Right lobe of liver (tissue), 6 donors: ENCODE data around the gene TRAK1. TPM values are rescaled to one million over a fixed set of nuclear protein-coding genes. Genes with fewer than 3 reads are reported as not detected.
A peak's percentile ranks its signal among the peaks of the same experiment; 100 is the strongest.

Experiments
- ATAC-seq, 4 donors: fragments of 200-7000 bp; cut with Tn5 transposase; one replicate each; pipeline ENCODE4 v1.9.1; 2020; ENCODE audit warnings: mild to moderate bottlenecking in 4 of 4, moderate library complexity in 4 of 4
- DNase-seq, 3 donors: peaks; one replicate each; pipeline ENCODE4 v3.0.0-alpha.2; 2020
- H3K27ac ChIP-seq, 3 donors: fragments of 200-600 bp; one replicate each; pipeline ENCODE4 v1.8.0; 2022
- H3K27me3 ChIP-seq, 2 donors: fragments of 200-600 bp; one replicate each; pipeline ENCODE4 v1.8.0; 2022
- H3K36me3 ChIP-seq, 4 donors: fragments of 200-600 bp; sonication (generic) in 1 of 4; one replicate each; pipeline versions ENCODE4 v1.5.1 to v1.8.0; 2017 to 2022; ENCODE audit warnings: control low read depth in 1 of 4
- H3K4me1 ChIP-seq, 4 donors: fragments of 200-600 bp; sonication (generic) in 1 of 4; one replicate each; pipeline versions ENCODE4 v1.5.1 to v1.8.0; 2017 to 2022; ENCODE audit warnings: control low read depth in 1 of 4
- H3K4me3 ChIP-seq, 3 donors: fragments of 200-600 bp; one replicate each; pipeline ENCODE4 v1.8.0; 2022
- H3K9me3 ChIP-seq, 4 donors: fragments of 200-600 bp; sonication (generic) in 1 of 4; one replicate each; pipeline versions ENCODE4 v1.5.1 to v1.8.0; 2017 to 2022; ENCODE audit warnings: control low read depth in 1 of 4
- POLR2A ChIP-seq: fragments of 450-650 bp; IDR thresholded peaks from one replicate; pipeline ENCODE4 v1.6.1; 2017; ENCODE audit warnings: antibody characterized with exemption, mild to moderate bottlenecking
- WGBS: methylation state at CpG from one replicate; pipeline ENCODE4 v1.1.6; 2018; ENCODE audit warnings: low coverage, low lambda C conversion rate; ENCODE audit not compliant: insufficient coverage; ENCODE audit errors: missing lambda C conversion rate; 5-methylcytosine and 5-hydroxymethylcytosine counted together
- intact Hi-C, 2 donors: fragments of 100-400 bp; cut with DNase I; formaldehyde crosslinking; loops; one replicate each; pipeline versions ENCODE4 v1.11.2 to v1.14.1; 2022
- total RNA-seq, 6 experiments: library from RNA; depleted of rRNA in 2 of 6; stranded (reverse); fragments of >200 nt in 2 of 6; fragmentation: NEBNext Ultra II Directional in 3 of 6; extraction: Animal tissue kit (Norgen Biotek cat#: 25700) in 3 of 6; gene quantifications; one replicate each; pipeline versions ENCODE4 v1.1.0 to v1.2.4, GENCODE V29; 2016 to 2023
- TF ChIP-seq, protein P1 (sequence below), 4 donors: fragments of 200-600 bp in 3 of 4; fragments of 450-650 bp in 1 of 4; IDR thresholded peaks; one replicate each; pipeline versions ENCODE4 v1.5.1 to v1.8.0; 2016 to 2022; ENCODE audit warnings: antibody characterized with exemption in 4 of 4, mild to moderate bottlenecking in 2 of 4
- donor health status: DM: no; HTN: yes; CAD: no.
- donor health status: DM: no; HTN: no; CAD: no.
- donor health status: DM: no; HTN: no; CAD: no.
- donor health status: DM: no; HTN: yes; CAD: no.
- donor health status: DM: no; HTN: yes; CAD: no.

Gene TRAK1
- total RNA-seq, 6 experiments from 2014 or later, result 9.5 to 16.4 (median 12.2) TPM

GRCh38 chr3:42246091-42246490, 154.9 kb downstream of the TRAK1 start:
- WGBS, result 33% methylated on average over 1 of the region's 1 CpG
- DNase-seq (no peak), ATAC-seq (no peak)
- intact Hi-C loops, result loop anchor here in 1 of 2 donors (5.0 kb wide), 1 partner anchor 201 kb away; no protein-coding TSS in a partner anchor
- TF ChIP-seq, protein P1, sequence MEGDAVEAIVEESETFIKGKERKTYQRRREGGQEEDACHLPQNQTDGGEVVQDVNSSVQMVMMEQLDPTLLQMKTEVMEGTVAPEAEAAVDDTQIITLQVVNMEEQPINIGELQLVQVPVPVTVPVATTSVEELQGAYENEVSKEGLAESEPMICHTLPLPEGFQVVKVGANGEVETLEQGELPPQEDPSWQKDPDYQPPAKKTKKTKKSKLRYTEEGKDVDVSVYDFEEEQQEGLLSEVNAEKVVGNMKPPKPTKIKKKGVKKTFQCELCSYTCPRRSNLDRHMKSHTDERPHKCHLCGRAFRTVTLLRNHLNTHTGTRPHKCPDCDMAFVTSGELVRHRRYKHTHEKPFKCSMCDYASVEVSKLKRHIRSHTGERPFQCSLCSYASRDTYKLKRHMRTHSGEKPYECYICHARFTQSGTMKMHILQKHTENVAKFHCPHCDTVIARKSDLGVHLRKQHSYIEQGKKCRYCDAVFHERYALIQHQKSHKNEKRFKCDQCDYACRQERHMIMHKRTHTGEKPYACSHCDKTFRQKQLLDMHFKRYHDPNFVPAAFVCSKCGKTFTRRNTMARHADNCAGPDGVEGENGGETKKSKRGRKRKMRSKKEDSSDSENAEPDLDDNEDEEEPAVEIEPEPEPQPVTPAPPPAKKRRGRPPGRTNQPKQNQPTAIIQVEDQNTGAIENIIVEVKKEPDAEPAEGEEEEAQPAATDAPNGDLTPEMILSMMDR (IDR thresholded peaks at IDR 0.05), result no peak
- TF ChIP-seq POLR2A, result no peak
- no peaks in the 10 kb centered on the region for H3K27me3 ChIP-seq
- no peak overlapping the region for H3K4me3 ChIP-seq
- no peaks in the 10 kb centered on the region for H3K9me3 ChIP-seq
- no peaks in the 10 kb centered on the region for H3K4me1 ChIP-seq
- no peaks in the 10 kb centered on the region for H3K36me3 ChIP-seq
- H3K27ac ChIP-seq, result no peak overlapping the region

- WGBS, result 3% methylated on average over 9 of the region's 9 CpGs
- Histone ChIP-seq H3K4me1 (no peaks in the 10 kb centered on the region), H3K27ac (no peak overlapping the region), H3K4me3 (no peak overlapping the region), H3K36me3 (no peaks in the 10 kb centered on the region), H3K27me3 (no peaks in the 10 kb centered on the region), H3K9me3 (no peaks in the 10 kb centered on the region)
- intact Hi-C loops, result loop anchor here in 1 of 2 donors (5.0 kb wide), 1 partner anchor 200 kb away; no protein-coding TSS in a partner anchor
- peak in 1 of 3 donors; percentile 62 for DNase-seq
- no peak for TF ChIP-seq POLR2A
- TF ChIP-seq, protein P1 (IDR thresholded peaks at IDR 0.05), result peak; percentile 63 to 79 (median 71)
- peak; percentile 83 to 97 (median 90) for ATAC-seq
Observed at GRCh38 chr3:42247576-42248027, 156.4 kb downstream of the TRAK1 start.

GRCh38 chr3:42250761-42251160, 159.6 kb downstream of the TRAK1 start:
- Histone ChIP-seq H3K9me3 (no peaks in the 10 kb centered on the region), H3K36me3 (no peaks in the 10 kb centered on the region), H3K4me3 (no peak overlapping the region), H3K4me1 (no peaks in the 10 kb centered on the region), H3K27ac (no peak overlapping the region), H3K27me3 (no peaks in the 10 kb centered on the region)
- no peak for TF ChIP-seq POLR2A
- TF ChIP-seq, protein P1 (IDR thresholded peaks at IDR 0.05), result no peak
- ATAC-seq, result no peak
- DNase-seq, result no peak
- WGBS, result 89% methylated on average over 1 of the region's 1 CpG
- intact Hi-C loops, result no loop called here

- no peak for DNase-seq
- no peak overlapping the region for H3K27ac ChIP-seq
- ATAC-seq, result no peak
- H3K4me1 ChIP-seq, result no peaks in the 10 kb centered on the region
- H3K27me3 ChIP-seq, result no peaks in the 10 kb centered on the region
- no peaks in the 10 kb centered on the region for H3K9me3 ChIP-seq
- 78% methylated on average over 3 of the region's 3 CpGs for WGBS
- intact Hi-C loops, result no loop called here
- H3K4me3 ChIP-seq, result no peak overlapping the region
- H3K36me3 ChIP-seq, result no peaks in the 10 kb centered on the region
- TF ChIP-seq POLR2A, result no peak
- TF ChIP-seq, protein P1 (IDR thresholded peaks at IDR 0.05), result no peak
Observed at GRCh38 chr3:42254566-42254965, 163.4 kb downstream of the TRAK1 start.
